HL-60 (cell line): ENCODE measurements around the gene KMT2A.
"Not testable (repeated sequence)": the region's sequence is repeated elsewhere in the genome, so short reads cannot be mapped to it uniquely, and the experiment has no call there.

ENCODE experiments used
- DNase-seq, 2 experiments: peaks; one replicate each; pipeline ENCODE4 v3.0.0-alpha.2; 2010 to 2020; ENCODE audit warnings: low read depth in 1 of 2, low spot score in 1 of 2
- H3K27ac ChIP-seq: fragments of 250-450 bp; sonication (Bioruptor Pico); replicated peaks from 2 replicates; pipeline ENCODE4 v1.5.1; 2020; ENCODE audit warnings: mild to moderate bottlenecking, moderate library complexity
- H3K27me3 ChIP-seq: fragments of 250-450 bp; sonication (Bioruptor Pico); 2 replicates; pipeline ENCODE4 v1.5.1; 2021; ENCODE audit warnings: mild to moderate bottlenecking, moderate library complexity; ENCODE audit not compliant: insufficient read depth, poor library complexity, severe bottlenecking
- H3K4me3 ChIP-seq: replicated peaks from 2 replicates; pipeline ENCODE4 v1.5.1; 2011; ENCODE audit warnings: mild to moderate bottlenecking, control low read depth, low read length; ENCODE audit not compliant: insufficient read depth
- CTCF ChIP-seq: IDR thresholded peaks from one replicate; pipeline ENCODE4 v1.5.1; 2011; ENCODE audit warnings: low read length, control low read depth, inconsistent platforms; ENCODE audit not compliant: insufficient read depth
- GABPA ChIP-seq: IDR thresholded peaks from 2 replicates; pipeline ENCODE4 v1.6.1; 2012; ENCODE audit warnings: low read depth
- POLR2AphosphoS5 ChIP-seq: IDR thresholded peaks from 2 replicates; pipeline ENCODE4 v1.6.1; 2012; ENCODE audit warnings: low read depth
- REST ChIP-seq: IDR thresholded peaks from 2 replicates; pipeline ENCODE4 v1.6.1; 2012; ENCODE audit warnings: low read depth; ENCODE audit not compliant: insufficient replicate concordance
- SPI1 ChIP-seq: IDR thresholded peaks from 2 replicates; pipeline ENCODE4 v1.6.1; 2012; ENCODE audit warnings: low read depth, mild to moderate bottlenecking, borderline replicate concordance

Gene KMT2A

GRCh38 chr11:118569670-118570069 is 133.4 kb downstream of the KMT2A start:
- no peak for DNase-seq

GRCh38 chr11:118570787-118571186 is 134.5 kb downstream of the KMT2A start:
- Histone ChIP-seq H3K4me3 (no peak overlapping the region), H3K27ac (no peak overlapping the region), H3K27me3 (no peaks in the 10 kb centered on the region)
- DNase-seq, result no peak
- TF ChIP-seq REST (no peak), GABPA (no peak), SPI1 (no peak), POLR2AphosphoS5 (no peak), CTCF (no peak)

More at GRCh38 chr11:118569670-118570069, 133.4 kb downstream of the KMT2A start:
- H3K27ac ChIP-seq, result no peak overlapping the region
- no peak overlapping the region for H3K4me3 ChIP-seq
- no peaks in the 10 kb centered on the region for H3K27me3 ChIP-seq
- TF ChIP-seq REST (no peak), GABPA (no peak), POLR2AphosphoS5 (no peak), CTCF (no peak), SPI1 (no peak)

GRCh38 chr11:118571701-118572060 is 135.4 kb downstream of the KMT2A start:
- peak in 1 of 2 experiments; percentile 3 for DNase-seq
- Histone ChIP-seq H3K4me3 (peak overlapping the region; percentile 96), H3K27ac (peak overlapping the region; percentile 95)
- peak; percentile 6 for TF ChIP-seq REST
- not testable (repeated sequence) for H3K27me3 ChIP-seq
